Measurements from ENCODE around the gene CXCL6.

GRCh38 chr4:73850261-73850970 lies 13.9 kb downstream of the CXCL6 start:
- no peak for TF ChIP-seq ISL1 (CRISPR knock-in tag; IDR thresholded peaks at IDR 0.05)
- no peak for TF ChIP-seq BACH2 (CRISPR knock-in tag; IDR thresholded peaks at IDR 0.05; ENCODE audit: borderline replicate concordance)
- TF ChIP-seq SNAI2 (CRISPR knock-in tag; IDR thresholded peaks at IDR 0.05) = no peak
- TF ChIP-seq RARB (CRISPR knock-in tag; IDR thresholded peaks at IDR 0.05) = no peak
- no peak for TF ChIP-seq PPARA (CRISPR knock-in tag; IDR thresholded peaks at IDR 0.05; ENCODE audit: borderline replicate concordance)
- TF ChIP-seq ARNTL (CRISPR knock-in tag; IDR thresholded peaks at IDR 0.05; ENCODE audit: borderline replicate concordance, low read depth) = no peak
- no peak for TF ChIP-seq GLIS3 (CRISPR knock-in tag; IDR thresholded peaks at IDR 0.05)
